ENCODE results near the gene CDC42EP3.

CDC42EP3 gene

DNA sequence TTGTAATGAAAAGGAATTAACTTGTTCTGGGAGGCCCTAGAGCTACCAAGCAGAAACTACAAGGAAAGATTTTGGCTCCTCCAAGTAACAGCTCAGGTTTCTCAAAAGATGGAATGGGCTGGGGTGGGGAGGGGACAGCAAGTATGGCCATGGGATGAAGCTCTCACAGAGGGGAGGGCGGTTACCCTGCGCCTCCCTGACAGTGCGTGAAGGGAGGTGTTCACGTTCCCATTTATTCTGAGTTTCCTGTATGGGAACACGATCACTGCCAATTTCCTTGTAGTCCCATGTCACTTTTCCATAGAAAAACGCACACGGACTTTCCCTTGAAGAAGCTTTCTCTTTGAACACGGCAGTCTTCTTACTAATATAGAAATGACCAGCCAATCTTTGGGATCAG, 17.0 kb downstream of the CDC42EP3 start:
- no peak for DNase-seq

DNA sequence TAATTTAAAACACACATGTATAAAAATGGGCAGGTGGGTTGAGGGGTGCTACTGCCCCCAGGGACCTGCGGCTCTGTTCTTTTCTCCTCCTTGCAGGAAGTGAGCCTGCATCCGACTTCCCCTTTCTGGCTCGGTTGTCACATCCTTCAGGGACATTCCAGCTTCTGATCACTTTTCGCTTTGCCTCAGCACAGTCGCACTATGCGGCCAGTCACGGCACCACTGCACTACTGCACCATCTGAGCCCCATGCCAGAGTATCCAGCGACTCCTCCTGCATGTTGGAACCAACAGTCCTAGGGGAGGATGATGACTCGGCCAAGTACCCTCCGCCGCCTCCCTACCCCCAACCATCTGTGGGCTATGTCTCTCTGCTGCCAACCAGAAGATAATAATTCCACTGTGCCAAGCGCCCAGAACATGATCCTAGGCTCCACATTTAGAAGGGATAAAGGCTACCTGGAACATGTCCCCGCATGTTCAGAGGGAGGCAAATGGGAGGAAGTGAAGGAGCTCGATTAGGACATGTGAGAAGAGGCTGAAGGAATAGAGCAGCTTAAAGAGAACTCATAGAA, 17.6 kb downstream of the CDC42EP3 start:
- DNase-seq, result no peak

DNA sequence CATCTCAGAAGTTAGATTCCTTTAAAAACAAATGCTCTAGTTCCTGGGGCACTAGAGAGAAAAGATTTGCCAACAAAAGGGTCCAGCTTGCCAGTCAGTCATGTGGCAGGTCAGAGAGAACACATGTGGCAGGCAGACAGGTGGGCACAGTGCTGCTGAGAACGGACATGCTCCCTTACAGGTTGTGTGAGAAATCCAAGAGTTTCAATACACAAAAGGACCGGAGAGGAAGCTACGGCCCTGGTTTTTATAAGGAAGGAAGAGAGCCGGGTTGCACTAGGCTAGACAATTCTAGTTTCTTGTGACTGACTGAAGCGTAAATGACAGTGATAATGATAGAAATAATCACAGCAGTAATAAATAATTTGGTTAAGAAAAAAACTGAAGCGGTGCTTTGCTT, 18.3 kb downstream of the CDC42EP3 start:
- no peak for DNase-seq

DNA sequence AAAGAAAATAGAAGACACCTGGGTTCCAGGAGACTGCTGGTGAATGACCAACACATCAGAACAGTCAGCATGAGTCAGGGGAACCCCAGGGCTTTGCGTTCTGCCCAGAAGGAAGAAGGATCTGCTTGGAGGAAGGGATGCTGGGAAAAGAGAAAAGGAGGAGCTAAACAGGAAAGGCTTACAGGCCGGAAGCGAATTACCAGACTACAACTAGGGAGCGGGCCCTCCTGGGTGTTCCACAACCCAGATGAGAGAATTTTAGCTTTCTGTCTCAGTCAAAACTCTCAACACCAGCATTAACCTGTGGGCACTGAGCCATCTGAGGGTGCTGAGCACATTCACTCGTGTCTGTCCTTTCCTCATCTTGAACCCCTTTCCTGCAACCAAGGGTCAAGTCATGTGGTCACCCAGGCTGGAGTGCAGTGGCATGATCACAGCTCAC, 19.2 kb downstream of the CDC42EP3 start:
- DNase-seq, result no peak

DNA sequence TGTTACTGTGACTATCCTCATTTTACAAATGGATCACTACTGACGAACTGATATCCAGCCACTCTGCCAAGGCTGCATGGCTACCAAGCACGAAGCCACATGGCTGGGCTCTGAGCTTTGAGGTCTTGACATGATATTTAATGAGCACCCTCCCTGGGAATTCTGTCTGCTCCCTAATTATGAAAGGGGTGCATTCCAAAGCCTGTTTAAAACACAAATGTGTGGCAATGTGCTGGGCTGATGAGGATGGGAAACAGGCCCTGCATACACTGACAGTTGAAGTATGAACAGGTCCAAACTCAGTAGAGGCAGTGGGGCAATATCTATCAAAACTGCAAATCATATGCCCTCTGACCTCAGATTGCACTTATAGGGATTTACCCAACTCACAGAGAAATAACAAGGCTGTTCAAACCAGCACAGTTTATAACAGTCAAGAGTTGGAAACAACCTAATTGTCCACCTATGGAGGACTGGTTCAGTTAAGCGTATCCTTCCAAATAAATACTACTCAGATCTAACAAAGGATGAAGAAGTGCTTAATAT, 20.8 kb downstream of the CDC42EP3 start:
- DNase-seq, result no peak

DNA sequence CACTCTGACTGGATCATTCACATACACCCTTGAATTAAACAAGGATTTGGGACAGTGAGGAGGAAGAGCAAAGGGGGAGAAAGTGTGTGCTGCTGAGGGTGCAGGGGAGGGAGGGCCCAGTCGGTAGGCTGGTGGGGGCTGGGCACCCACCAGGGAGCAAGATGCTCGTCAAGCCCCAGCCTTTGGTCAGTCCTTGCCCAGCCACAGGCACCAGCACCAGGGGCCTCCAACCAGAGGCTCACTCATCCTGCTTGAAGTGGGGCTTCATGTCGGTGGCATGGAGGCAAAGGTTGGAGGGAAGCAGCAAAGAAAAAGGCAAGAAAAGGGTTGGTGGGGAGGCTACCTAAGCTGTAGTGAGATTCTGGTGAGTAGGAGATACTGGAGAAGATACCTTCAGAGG, 21.9 kb downstream of the CDC42EP3 start:
- DNase-seq, result no peak

DNA sequence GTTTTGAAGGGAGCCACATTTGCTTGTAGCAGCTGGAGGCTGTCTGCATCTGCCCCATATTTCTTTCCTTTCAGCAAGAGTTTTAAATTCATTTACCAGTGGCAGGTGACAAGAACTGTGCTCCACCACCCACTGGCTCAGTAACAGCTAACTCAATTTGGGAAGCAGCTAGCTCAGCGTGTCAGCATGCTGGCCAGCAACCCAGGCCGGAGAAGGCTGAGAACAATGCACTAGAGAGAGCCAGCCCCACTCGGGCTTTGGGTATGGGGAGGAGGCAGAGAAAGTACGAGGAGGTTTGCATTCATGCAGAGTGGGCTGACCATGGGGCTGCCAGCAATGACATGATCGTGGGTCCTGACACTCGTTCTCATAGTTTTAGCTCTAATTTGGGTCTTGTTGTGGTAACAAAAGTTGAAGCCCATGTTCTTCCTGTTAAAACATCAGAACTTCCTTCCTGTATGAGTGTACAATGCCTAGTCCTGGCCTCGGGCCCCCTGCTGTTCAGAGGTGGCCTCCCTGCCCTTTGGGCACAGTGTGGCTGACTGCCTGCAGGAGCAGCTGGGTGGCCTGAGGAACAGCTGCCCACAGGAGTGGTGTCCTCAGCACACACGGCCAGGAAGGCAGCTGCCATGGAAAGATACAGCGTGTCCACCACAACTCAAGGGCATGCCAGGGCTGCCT, 23.0 kb downstream of the CDC42EP3 start:
- DNase-seq, result no peak

DNA sequence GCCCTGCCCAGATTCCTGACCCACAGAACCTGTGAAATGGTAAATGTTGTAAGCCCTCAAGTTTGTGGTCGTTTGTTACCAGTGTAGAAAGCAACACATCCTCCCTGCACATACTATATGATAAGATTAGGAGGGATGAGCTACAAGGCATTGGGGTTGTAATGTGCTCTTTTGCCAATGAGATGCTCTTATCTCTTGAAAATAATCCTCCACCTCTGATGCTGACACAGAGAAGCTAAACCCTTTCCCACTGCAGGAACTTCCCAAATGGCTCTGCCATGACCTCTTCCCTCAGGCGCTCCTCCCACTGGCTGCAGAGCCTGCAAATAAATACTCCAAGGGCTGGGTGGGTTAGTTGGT, 23.5 kb downstream of the CDC42EP3 start:
- DNase-seq, result no peak

DNA sequence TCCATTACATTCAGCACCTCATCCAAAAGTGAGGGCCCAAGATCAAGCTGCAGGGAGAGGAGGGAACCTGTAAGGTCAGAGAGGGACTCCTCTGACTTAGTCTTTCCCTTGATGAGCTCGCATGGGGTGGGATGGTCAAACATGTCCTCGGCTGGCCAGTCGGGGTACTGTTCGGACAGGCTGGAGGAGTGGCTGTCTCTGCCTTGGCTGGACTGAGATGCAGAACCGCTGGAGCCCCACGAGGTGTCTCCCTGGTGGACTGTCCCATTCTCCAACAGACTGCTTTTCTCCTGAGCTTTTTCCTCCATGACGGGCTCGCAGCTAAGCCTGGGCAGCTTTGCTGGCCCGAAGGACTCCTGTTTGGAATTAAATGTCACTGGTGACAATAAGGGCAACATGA, 25.6 kb downstream of the CDC42EP3 start:
- no peak for DNase-seq

DNA sequence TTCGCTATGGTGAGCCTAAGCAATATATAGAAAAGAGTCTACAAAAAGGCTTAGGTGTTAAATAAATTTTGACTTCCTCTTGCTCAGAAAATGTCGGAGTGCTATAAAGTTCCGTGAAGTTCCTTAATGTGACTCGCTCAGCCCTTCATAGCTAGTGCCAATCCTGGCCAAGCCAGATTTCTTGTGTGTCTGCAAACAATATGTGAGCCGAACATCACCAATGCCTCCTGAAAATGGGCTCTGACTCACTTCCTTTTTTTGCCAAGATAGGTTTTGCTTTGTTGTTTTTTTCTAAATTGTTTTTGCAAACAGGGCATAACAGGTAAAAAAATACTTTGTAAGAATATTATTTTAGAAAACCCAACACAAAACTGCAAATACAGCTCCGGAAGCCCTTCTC, 26.1 kb downstream of the CDC42EP3 start:
- DNase-seq, result no peak

DNA sequence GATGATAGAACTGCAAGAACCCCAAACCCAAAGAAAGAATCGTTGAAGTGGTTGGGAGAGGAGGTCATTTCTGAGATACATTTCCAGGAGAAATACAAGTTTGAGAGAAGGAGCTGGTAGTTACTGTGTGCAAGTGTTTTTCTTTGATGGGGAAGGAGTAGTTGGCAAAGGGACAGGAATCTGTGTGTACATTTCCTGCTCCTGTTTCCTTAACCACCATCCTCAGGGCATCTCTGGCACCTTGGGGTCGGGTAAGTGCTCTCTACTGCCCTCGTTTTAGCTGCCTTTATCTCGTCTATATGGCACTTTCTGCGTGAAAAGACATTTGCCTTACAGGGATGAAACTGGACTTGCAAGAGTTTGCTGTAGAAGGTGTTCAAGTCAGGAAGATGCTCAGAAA, 27.3 kb downstream of the CDC42EP3 start:
- DNase-seq, result no peak

DNA sequence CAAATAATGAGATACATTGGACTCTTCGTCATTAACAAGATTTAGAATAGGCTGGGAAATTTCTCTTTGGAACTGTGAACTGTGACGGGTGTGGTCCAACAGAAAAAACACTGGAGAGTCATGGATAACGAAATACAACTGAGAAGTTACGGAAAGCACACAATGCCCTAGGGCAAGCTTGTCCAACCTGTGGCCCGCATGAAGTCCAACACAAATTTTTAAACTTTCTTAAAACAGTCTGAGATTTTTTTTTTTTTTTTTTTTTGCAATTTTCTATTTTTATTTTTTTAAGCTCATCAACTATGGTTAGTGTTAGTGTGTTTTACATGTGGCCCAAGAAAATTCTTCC, 27.7 kb downstream of the CDC42EP3 start:
- no peak for DNase-seq

DNA sequence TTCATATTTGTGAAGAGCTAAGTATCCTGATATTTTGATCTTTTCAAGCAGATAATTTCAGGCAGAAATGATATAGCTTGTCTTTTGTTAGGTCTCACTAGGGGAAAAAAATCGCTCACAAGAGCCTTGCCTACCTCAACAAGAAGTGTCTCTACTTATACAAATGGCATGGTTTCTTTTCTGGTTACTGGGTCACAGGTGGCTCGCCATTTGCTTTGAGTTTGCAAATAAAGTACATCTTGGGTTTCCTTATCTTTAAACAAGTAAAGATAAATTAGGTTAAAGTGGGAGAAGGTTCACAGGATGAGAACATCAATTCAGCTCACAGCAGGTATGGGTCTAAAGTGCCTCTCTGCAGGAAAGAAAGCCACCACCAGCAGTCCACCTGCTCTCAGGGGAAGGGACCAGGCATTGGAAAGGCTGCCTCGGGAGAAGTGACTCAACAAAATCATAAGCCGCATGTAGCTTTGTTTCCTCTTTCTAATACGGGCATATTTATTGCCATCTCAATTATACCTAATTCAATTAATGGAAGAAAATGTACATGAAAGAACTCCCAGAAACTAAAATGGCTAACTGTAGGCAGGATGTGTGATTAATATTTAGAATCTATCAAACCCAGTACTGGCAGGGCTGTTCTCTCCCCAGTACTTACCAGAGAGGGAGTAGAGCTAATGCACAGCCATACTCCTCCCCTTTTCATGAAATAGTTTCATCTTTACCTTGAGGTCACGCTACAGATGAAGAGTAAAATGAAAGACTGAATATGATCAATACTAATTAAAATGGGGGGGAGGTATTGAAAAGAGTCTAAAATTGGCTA, 28.3 kb downstream of the CDC42EP3 start:
- DNase-seq, result no peak

DNA sequence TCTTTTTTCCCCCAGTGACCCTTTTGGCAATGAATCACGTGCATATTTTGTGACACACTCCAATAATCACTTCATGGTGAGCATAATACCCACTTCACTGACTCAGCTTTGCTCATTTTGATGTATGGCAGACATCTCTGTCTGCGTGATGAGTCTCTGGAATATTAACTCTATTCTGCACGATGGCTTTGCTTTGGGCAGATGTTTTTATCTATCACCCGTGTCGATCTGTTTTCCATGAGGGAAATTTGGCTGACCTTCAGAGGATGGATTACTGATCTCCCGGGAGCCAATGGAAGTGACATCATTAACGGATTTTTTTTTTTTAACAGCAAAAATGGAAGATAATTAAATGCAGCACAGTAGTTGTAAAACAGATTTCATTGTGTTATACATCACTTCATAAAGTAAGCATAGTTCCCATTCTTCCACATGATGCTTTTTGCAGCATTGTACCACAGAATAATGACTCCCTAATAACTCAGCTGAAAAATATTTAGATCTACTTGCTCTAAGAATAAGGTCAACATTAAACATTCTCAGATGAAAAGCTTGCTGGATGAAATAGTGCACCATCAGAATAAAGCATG, 29.8 kb downstream of the CDC42EP3 start:
- DNase-seq, result no peak

DNA sequence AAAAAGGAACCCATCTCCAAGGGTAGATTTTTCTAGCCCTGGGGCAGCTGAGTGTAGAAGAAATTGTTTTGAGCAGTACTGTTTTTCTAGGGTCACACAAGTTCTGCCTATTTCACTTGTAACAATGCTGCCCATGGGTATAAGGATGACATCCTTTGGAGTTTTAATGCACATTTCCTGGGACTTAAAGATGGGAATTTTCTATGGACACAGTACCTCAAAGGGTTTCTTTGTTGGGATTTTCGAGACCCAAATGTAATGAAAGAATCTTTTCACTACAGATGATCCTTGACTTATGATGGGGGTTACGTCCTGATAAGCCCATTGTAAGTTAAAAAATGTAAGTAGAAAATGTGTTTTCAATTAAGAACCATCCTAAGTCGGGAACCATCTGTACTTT, 31.8 kb downstream of the CDC42EP3 start:
- DNase-seq, result no peak

DNA sequence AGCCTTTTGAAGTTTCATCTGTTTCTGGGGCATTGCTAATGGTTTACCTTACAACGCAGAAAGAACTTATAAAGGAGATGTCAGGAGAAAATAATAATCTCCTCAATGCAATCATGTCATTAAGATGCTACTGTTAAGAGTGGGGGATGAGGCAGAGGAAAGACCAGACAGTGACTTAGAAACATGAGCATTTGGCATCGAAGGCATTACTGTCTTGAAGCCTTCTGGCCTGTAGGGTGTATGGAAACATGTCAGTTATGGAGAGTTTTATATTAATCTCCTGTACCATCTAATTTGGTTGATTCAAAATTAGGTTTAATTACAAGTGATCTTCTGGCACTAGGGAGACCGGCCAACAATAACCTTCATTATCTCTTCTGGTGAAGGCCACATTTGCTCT, 32.5 kb downstream of the CDC42EP3 start:
- DNase-seq, result no peak

DNA sequence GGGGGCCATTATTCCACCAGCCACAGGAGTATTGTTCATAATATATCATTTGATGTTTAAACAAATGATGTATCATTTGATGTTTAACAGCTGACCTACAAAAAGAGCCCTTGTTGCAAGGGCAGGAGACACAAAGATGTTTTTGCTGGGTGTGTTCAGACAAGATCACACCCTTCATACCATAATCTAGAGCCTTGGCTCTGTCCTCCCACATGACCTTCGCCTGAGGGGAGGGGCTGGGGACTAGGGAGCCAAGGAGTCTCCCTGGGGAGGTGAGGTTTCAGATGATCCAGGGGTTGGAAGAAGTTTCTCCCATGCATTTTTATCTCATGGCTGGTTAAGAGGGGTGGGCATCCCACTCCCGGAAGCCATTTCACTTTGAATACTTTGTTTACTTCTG, 33.5 kb downstream of the CDC42EP3 start:
- DNase-seq, result no peak

DNA sequence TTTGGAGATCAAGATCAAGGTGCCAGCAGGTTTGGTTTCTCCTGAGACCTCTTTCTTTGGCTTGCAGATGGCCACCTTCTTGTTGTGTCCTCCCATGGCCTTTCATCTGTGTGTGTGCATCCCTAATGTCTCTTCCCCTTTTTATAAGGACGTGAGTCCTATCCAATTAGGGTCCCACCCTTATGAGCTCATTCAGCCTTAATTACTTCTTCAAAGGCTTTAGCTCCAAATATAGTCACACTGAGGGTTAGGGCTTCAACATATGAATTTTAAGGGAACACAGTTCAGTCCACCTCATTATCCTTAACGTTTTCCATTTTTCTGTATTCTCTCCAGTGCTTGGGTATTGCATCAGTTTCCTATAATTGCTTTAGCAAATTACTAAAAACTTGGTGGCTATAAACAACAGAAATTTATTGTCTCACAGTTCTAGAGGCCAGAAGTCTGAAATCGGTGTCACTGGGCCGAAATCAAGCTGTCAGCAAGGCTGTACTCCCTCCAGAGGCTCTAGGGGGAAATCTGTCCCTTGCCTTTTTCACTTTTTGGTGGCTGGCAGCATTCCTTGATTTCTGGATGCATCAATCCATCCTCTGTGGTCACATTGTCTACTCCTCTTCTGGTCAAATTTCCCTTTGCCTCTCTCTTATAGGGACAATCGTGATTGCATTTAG, 34.1 kb downstream of the CDC42EP3 start:
- no peak for DNase-seq

DNA sequence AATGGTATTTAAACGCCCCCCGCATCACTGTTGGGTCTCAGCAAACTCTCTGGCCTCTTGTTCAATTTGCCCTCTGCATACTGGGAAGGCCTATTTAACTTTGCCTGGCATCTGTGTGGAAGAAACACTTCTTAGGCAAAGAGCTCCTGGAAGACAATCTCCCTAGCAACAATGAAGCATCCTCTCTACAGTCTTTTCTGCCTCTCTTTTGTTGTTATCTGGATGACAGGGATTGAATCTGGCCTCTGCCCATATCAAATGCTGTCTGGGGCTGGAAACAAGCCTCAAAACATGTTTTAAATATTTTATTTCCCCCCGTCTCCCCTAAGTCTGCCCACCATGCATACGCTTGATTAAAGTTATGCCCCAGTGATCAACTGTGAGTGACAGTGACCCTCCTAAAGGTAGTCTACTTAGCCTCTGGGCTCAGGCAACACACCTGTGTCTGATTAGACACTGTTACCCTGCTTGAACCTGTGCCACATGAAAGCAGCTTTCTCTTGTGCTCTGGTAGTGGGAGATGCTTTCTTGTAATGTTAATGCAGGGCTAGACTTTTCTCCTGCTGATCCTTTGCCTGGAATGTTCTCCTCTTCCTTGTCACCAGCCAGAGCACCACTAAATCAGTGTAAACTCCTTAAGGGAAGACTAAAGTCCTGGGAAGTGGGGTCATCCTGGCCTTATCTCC, 34.9 kb downstream of the CDC42EP3 start:
- no peak for DNase-seq

DNA sequence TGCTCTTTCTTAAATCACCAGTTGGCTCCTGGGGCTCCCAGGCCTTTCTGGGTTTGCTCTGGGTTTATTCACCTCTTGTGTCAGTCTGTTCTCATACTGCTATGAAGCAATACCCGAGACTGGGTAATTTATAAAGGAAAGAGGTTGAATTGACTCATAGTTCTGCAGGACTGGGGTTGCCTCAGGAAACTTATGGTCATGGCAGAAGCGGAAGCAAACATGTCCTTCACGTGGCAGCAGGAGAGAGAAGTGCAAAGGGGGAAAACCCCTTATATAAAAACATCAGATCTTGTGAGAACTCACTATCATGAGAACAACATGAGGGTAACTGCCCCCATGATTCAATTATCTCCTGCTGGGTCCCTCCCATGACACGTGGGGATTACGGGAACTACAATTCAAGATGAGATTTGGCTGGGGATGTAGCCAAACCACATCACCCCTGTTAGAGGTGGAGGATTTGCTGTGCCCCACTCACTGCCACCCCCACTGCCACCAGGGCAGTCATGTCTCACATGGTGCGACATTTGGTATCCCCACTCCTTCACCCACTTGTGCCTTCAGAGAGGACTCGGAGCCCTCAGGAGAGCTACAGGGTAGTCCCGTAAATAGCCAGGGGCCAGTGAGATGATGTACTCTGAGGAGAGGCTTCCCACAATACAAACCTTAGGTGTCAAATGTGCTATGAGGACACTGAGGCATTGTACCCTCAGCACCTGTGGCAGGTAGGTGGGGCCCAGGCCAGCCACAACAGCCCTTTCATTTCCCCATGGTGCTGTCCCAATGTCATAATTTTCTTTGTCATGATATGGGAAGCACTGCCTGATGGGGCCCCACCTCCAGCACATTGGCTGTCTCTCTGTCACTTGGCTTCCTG, 35.7 kb downstream of the CDC42EP3 start:
- no peak for DNase-seq

DNA sequence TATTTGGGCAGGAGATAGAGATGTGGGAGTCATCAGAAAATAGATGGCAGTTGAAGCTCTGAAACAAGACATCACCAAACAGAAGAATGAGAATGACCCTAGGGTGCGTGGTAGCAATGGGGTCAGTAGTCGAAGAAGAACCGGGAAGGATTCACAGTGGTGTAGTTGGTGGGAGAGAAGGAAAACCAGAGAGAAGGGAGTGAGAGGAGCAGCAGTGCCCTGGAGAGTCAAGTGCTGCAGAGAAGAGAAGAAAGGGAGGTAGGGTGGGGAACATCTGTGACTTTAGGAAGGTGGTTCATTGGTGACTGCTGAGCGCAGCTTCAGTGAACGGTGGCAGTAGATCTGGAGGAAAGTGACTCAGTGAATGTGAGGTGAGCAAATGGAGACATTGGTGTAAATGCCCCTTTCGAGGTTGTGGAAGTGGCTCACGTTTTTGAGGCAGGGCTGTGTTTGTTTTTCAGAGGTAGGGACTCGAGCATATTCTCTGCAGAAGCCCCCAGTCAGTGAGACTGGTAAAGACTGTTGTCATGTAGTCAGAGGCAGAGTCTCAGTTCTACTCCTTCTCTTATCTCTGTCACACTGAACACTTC, 36.4 kb downstream of the CDC42EP3 start:
- DNase-seq, result no peak
